Stimulated activated CD4-positive, alpha-beta T cell treated with anti-CD3 and anti-CD28 coated beads, Interleukin-1b, Interleukin-23, amount 100 ng/mL, for 1 hour (primary cell): Measurements from ENCODE around the gene SLC16A11.
"Not testable (repeated sequence)": the region's sequence is repeated elsewhere in the genome, so short reads cannot be mapped to it uniquely, and the experiment has no call there.

Source experiments
- DNase-seq, 2 donors: peaks; one replicate each; pipeline ENCODE4 v3.0.0-alpha.2; 2020; ENCODE audit warnings: low read depth in 2 of 2

The SLC16A11 gene

GRCh38 chr17:7007143-7007542 lies 36.7 kb downstream of the SLC16A11 start:
- no peak for DNase-seq

- DNase-seq: no peak
These were observed 38.2 kb downstream of the SLC16A11 start for GRCh38 chr17:7005716-7006115.

- DNase-seq: no peak
These were observed 39.3 kb downstream of the SLC16A11 start for GRCh38 chr17:7004398-7005253.

GRCh38 chr17:7003745-7004144 lies 40.1 kb downstream of the SLC16A11 start:
- DNase-seq: no peak

- DNase-seq: no peak
These were observed 41.4 kb downstream of the SLC16A11 start for GRCh38 chr17:7002288-7003047.

GRCh38 chr17:7001318-7001961 lies 42.5 kb downstream of the SLC16A11 start:
- DNase-seq: peak in 1 of 2 donors; percentile 20

- DNase-seq: no peak
These were observed 44.9 kb downstream of the SLC16A11 start for GRCh38 chr17:6998855-6999508.

- DNase-seq: no peak
These were observed 46.7 kb downstream of the SLC16A11 start for GRCh38 chr17:6997171-6997570.

- no peak for DNase-seq
These were observed 47.5 kb downstream of the SLC16A11 start for GRCh38 chr17:6996256-6997011.

- no peak for DNase-seq
These were observed 48.2 kb downstream of the SLC16A11 start, which contains the start of gene ALOX12 for GRCh38 chr17:6995500-6996255. ALOX12 (plus strand) TSS chr17:6996049; CDS start chr17:6996118, 69 bp downstream.

- no peak for DNase-seq
These were observed 49.1 kb downstream of the SLC16A11 start for GRCh38 chr17:6994666-6995256.

- no peak for DNase-seq
These were observed 49.7 kb downstream of the SLC16A11 start for GRCh38 chr17:6994118-6994598.

- DNase-seq: not testable (repeated sequence)
These were observed 50.3 kb downstream of the SLC16A11 start for GRCh38 chr17:6993613-6994056.
